NK-92 treated with Interleukin-12 subunit alpha and Interleukin-12 subunit beta, amount 100 ng/mL, for 24 hours (cell line): ENCODE data around the gene KLF11.

Experiments used
- DNase-seq: peaks from one replicate; lab custom pipeline; 2025; lab: John Stamatoyannopoulos, UW

The KLF11 gene

GRCh38 chr2:10064932-10065772 is 21.8 kb downstream of the KLF11 start:
- no peak for DNase-seq

GRCh38 chr2:10065773-10066055 is 22.4 kb downstream of the KLF11 start:
- DNase-seq = no peak

- no peak for DNase-seq
Measured at GRCh38 chr2:10067330-10067729, 24.0 kb downstream of the KLF11 start.

- no peak for DNase-seq
Measured at GRCh38 chr2:10067881-10068280, 24.5 kb downstream of the KLF11 start.

GRCh38 chr2:10071176-10071575 is 27.8 kb downstream of the KLF11 start:
- DNase-seq = no peak

GRCh38 chr2:10071595-10071994 is 28.2 kb downstream of the KLF11 start:
- no peak for DNase-seq

GRCh38 chr2:10072656-10073480 is 29.5 kb downstream of the KLF11 start:
- peak; percentile 45 for DNase-seq

GRCh38 chr2:10073706-10074105 is 30.4 kb downstream of the KLF11 start:
- no peak for DNase-seq

- DNase-seq = no peak
Measured at GRCh38 chr2:10075101-10075500, 31.8 kb downstream of the KLF11 start.

GRCh38 chr2:10075571-10076209 is 32.3 kb downstream of the KLF11 start:
- no peak for DNase-seq

- DNase-seq = no peak
Measured at GRCh38 chr2:10076511-10076910, 33.2 kb downstream of the KLF11 start.

- no peak for DNase-seq
Measured at GRCh38 chr2:10076988-10077527, 33.7 kb downstream of the KLF11 start.

GRCh38 chr2:10078001-10078400 is 34.7 kb downstream of the KLF11 start:
- no peak for DNase-seq

- no peak for DNase-seq
Measured at GRCh38 chr2:10078704-10079265, 35.4 kb downstream of the KLF11 start.

GRCh38 chr2:10079266-10079869 is 36.0 kb downstream of the KLF11 start:
- no peak for DNase-seq

- no peak for DNase-seq
Measured at GRCh38 chr2:10079870-10080535, 36.7 kb downstream of the KLF11 start, which contains the start of gene CYS1. TSS of gene CYS1 (minus strand) at chr2:10080411. CDS start at chr2:10080223, 188 bp downstream.

GRCh38 chr2:10080536-10081304 is 37.4 kb downstream of the KLF11 start:
- no peak for DNase-seq

GRCh38 chr2:10083046-10083445 is 39.7 kb downstream of the KLF11 start:
- DNase-seq = no peak

- DNase-seq = no peak
Measured at GRCh38 chr2:10083692-10084211, 40.4 kb downstream of the KLF11 start.

- DNase-seq = no peak
Measured at GRCh38 chr2:10084223-10084865, 41.0 kb downstream of the KLF11 start.
